GM12878 (cell line): ENCODE measurements around the gene ATOSB. TPM values are rescaled to one million over a fixed set of nuclear protein-coding genes. Genes with fewer than 3 reads are reported as not detected.

Source experiments
- ATAC-seq: fragments of 200-7000 bp; cut with Tn5 transposase; 3 replicates; pipeline ENCODE4 v1.9.1; 2020; ENCODE audit warnings: mild to moderate bottlenecking, moderate library complexity
- BruUV-seq: library from RNA; stranded (reverse); fragments of 400-500 nt; replicated peaks from 2 replicates; lab custom pipeline; 2021; lab: Mats Ljungman, UMichigan
- CTCF ChIA-PET: fragments of 300-600 bp; sonication (Branson Sonifier 250); formaldehyde crosslinking; extraction: SDS; loops from one replicate; lab custom pipeline; 2021; ENCODE audit warnings: inconsistent platforms; lab: Yijun Ruan, JAX
- POLR2A ChIA-PET: fragments of 350-600 bp; formaldehyde crosslinking; extraction: SDS; loops from one replicate; lab custom pipeline; 2021; ENCODE audit warnings: inconsistent platforms; lab: Charles Lee
- RAD21 ChIA-PET: fragments of 300-600 bp; sonication (Branson Sonifier 250); formaldehyde crosslinking; loops from one replicate; lab custom pipeline; 2023; ENCODE audit warnings: antibody characterized with exemption; ENCODE audit not compliant: unreplicated experiment; lab: Charles Lee
- SMC1A ChIA-PET: fragments of 300-600 bp; sonication (Branson Sonifier 250); formaldehyde crosslinking; loops from one replicate; lab custom pipeline; 2023; ENCODE audit not compliant: unreplicated experiment, uncharacterized antibody; lab: Charles Lee
- DNase-seq: peaks from one replicate; pipeline ENCODE4 v3.0.0-alpha.2; 2011; ENCODE audit warnings: low read depth, low spot score
- FAIRE-seq: peaks from 3 replicates; lab custom pipeline; 2011; peaks lifted over from hg19 to GRCh38; lab: Jason Lieb, UNC
- H2AFZ ChIP-seq: 2 replicates; pipeline ENCODE4 v1.6.0; 2011; ENCODE audit warnings: low read depth, low read length, control low read depth; ENCODE audit not compliant: control insufficient read depth
- H3K27ac ChIP-seq: 2 replicates; pipeline ENCODE4 v1.5.1; 2011; ENCODE audit warnings: control low read depth; ENCODE audit not compliant: control insufficient read depth, insufficient read depth
- H3K27me3 ChIP-seq, 2 experiments: replicated peaks in 1 of 2; 2 replicates each; pipeline versions ENCODE4 v1.6.0 to v1.6.1; 2011; ENCODE audit warnings: low read length in 1 of 2; ENCODE audit not compliant: control insufficient read depth in 2 of 2, insufficient read depth in 2 of 2
- H3K36me3 ChIP-seq, 2 experiments: 2 replicates each; pipeline ENCODE4 v1.5.1; 2011; ENCODE audit warnings: low read length in 1 of 2; ENCODE audit not compliant: control insufficient read depth in 2 of 2, insufficient read depth in 2 of 2
- H3K4me1 ChIP-seq: 2 replicates; pipeline ENCODE4 v1.6.1; 2011; ENCODE audit warnings: mild to moderate bottlenecking, low read length, moderate library complexity, mixed read lengths; ENCODE audit not compliant: control insufficient read depth, insufficient read depth
- H3K4me2 ChIP-seq: 2 replicates; pipeline ENCODE4 v1.6.0; 2011; ENCODE audit warnings: control low read depth; ENCODE audit not compliant: control insufficient read depth, insufficient read depth
- H3K4me3 ChIP-seq: fragments of 200-600 bp; sonication (generic); 2 replicates; pipeline ENCODE4 v1.5.1; 2016
- H3K79me2 ChIP-seq: 2 replicates; pipeline ENCODE4 v1.6.0; 2011; ENCODE audit warnings: low read length; ENCODE audit not compliant: control insufficient read depth, insufficient read depth
- H3K9ac ChIP-seq: 2 replicates; pipeline ENCODE4 v1.8.0; 2011; ENCODE audit warnings: low read length, control low read depth, mixed read lengths; ENCODE audit not compliant: control insufficient read depth, insufficient read depth
- H3K9me3 ChIP-seq: replicated peaks from 3 replicates; pipeline ENCODE4 v1.5.1; 2011; ENCODE audit warnings: mild to moderate bottlenecking, low read length; ENCODE audit not compliant: control insufficient read depth, insufficient read depth
- H4K20me1 ChIP-seq: 2 replicates; pipeline ENCODE4 v1.6.0; 2011; ENCODE audit not compliant: control insufficient read depth, insufficient read depth
- ATF7 ChIP-seq: fragments of 450-650 bp; IDR thresholded peaks from 2 replicates; pipeline ENCODE4 v1.6.1; 2016; ENCODE audit warnings: low read depth, mild to moderate bottlenecking
- BHLHE40 ChIP-seq, 2 experiments: fragments of 450-650 bp in 1 of 2; IDR thresholded peaks; 2 replicates each; pipeline ENCODE4 v1.6.1; 2011 to 2017; ENCODE audit warnings: low read depth in 2 of 2, borderline replicate concordance in 1 of 2, improper control_type of control experiment in 1 of 2, low read length in 1 of 2, mild to moderate bottlenecking in 1 of 2
- CBX3 ChIP-seq: fragments of 200-600 bp; sonication (generic); IDR thresholded peaks from 2 replicates; pipeline ENCODE4 v1.6.1; 2016; ENCODE audit warnings: low read depth, borderline replicate concordance
- CBX5 ChIP-seq: sonication (generic); IDR thresholded peaks from 2 replicates; pipeline ENCODE4 v1.6.1; 2016; ENCODE audit warnings: low read depth, moderate library complexity, mild to moderate bottlenecking, inconsistent platforms
- EED ChIP-seq: sonication (generic); IDR thresholded peaks from 2 replicates; pipeline ENCODE4 v1.6.1; 2016; ENCODE audit warnings: antibody characterized with exemption, low read depth
- ETV6 ChIP-seq, 2 experiments: fragments of 450-650 bp in 1 of 2; IDR thresholded peaks in 1 of 2; conservative IDR thresholded peaks in 1 of 2; 2 replicates each; pipeline ENCODE4 v1.6.1; 2014; ENCODE audit warnings: antibody characterized with exemption in 1 of 2, borderline replicate concordance in 1 of 2, low read depth in 1 of 2, mild to moderate bottlenecking in 1 of 2, moderate library complexity in 1 of 2
- FOXM1 ChIP-seq: IDR thresholded peaks from 2 replicates; pipeline ENCODE4 v1.6.1; 2012; ENCODE audit warnings: low read depth, mild to moderate bottlenecking, inconsistent platforms, low read length, moderate library complexity
- HDAC6 ChIP-seq: fragments of 200-600 bp; sonication (generic); IDR thresholded peaks from one replicate; pipeline ENCODE4 v1.8.0; 2017; ENCODE audit warnings: antibody characterized with exemption; ENCODE audit not compliant: unreplicated experiment
- JUND ChIP-seq: IDR thresholded peaks from 2 replicates; pipeline ENCODE4 v1.6.1; 2012; ENCODE audit warnings: low read depth, mild to moderate bottlenecking, low read length, improper control_type of control experiment, moderate library complexity
- MTA3 ChIP-seq: IDR thresholded peaks from 2 replicates; pipeline ENCODE4 v1.6.1; 2012; ENCODE audit warnings: low read length, inconsistent platforms, borderline replicate concordance
- NFYB ChIP-seq: IDR thresholded peaks from 2 replicates; pipeline ENCODE4 v1.6.1; 2011; ENCODE audit warnings: low read depth, mild to moderate bottlenecking, low read length, improper control_type of control experiment, moderate library complexity; ENCODE audit not compliant: insufficient read depth
- NR2C2 ChIP-seq: IDR thresholded peaks from 2 replicates; pipeline ENCODE4 v1.6.1; 2011; ENCODE audit warnings: borderline replicate concordance, low read depth; ENCODE audit not compliant: control insufficient read depth, insufficient read length
- NR2F1 ChIP-seq: fragments of 450-650 bp; conservative IDR thresholded peaks from 2 replicates; pipeline ENCODE4 v1.6.1; 2017; ENCODE audit warnings: mild to moderate bottlenecking
- POLR2AphosphoS2 ChIP-seq: IDR thresholded peaks from 2 replicates; pipeline ENCODE4 v1.6.1; 2011; ENCODE audit warnings: low read depth, mild to moderate bottlenecking, low read length, improper control_type of control experiment, moderate library complexity
- YBX1 ChIP-seq: fragments of 450-650 bp; IDR thresholded peaks from 2 replicates; pipeline ENCODE4 v1.6.1; 2016; ENCODE audit warnings: antibody characterized with exemption
- WGBS: methylation state at CpG from one replicate; pipeline ENCODE4 v1.1.6; 2016; ENCODE audit warnings: low lambda C conversion rate; ENCODE audit not compliant: insufficient replicate concordance, insufficient coverage; ENCODE audit errors: missing lambda C conversion rate; 5-methylcytosine and 5-hydroxymethylcytosine counted together
- in situ Hi-C: fragments of 300-500 bp; cut with MboI; formaldehyde crosslinking; loops from 9 replicates; pipeline ENCODE4 v1.14.3; 2018; ENCODE audit warnings: mixed read lengths
- intact Hi-C: fragments of 100-400 bp; cut with micrococcal nuclease; formaldehyde crosslinking; loops from one replicate; pipeline ENCODE4 v1.14.2; 2022; ENCODE audit not compliant: unreplicated experiment
- polyA plus RNA-seq, 11 experiments: library from polyadenylated mRNA; depleted of rRNA in 4 of 11; unstranded in 6 of 11; stranded (reverse) in 5 of 11; fragments of >200 nt; fragmentation: Nextera tagmentation in 4 of 11; fragmentation: Illumina TruSeq in 1 of 11; extraction: Ambion mirVana in 4 of 11; extraction: Trizol in 1 of 11; gene quantifications; 1 replicate in 1 of 11; 2 replicates in 10 of 11; pipeline versions ENCODE4 v1.2.1 to v1.2.3, GENCODE V29; 2011 to 2016; ENCODE audit warnings: inconsistent platforms in 2 of 11, missing spikeins in 2 of 11, low read depth in 1 of 11
- total RNA-seq, 4 experiments: library from RNA; depleted of rRNA in 3 of 4; stranded (reverse); fragments of >200 nt in 3 of 4; fragmentation: Illumina TruSeq in 1 of 4; extraction: Trizol in 1 of 4; gene quantifications; 2 replicates each; pipeline versions ENCODE4 v1.2.1 to v1.2.3, GENCODE V29; 2013 to 2021
- TF ChIP-seq, protein P1 (sequence below): fragments of 450-650 bp; IDR thresholded peaks from 2 replicates; pipeline ENCODE4 v1.6.1; 2017; ENCODE audit warnings: borderline replicate concordance

ATOSB gene
- total and polyA plus RNA-seq, 10 of the 15 experiments (the other 5 are each of a cell fraction or from before 2014, with no cell fraction given): 0.60 to 5.4 (median 2.5) TPM

DNA sequence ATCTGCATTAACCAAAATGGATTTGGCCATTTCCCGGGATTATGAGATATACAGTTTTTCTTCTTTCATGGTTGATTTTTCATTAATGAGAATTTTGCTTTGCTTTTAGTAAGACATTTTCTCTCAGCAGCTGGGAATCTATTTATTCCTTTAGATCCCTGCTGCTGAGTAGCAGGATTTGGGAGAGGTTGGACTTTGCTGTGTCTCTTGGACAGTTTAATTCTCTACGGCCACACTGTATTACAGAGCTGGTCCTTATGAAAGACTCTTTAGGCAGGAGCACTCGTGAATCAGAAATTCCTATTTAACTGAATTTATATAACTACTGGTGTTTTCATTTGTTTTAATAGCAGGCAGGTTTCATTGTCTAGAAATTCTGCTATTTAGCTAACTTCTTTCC lies 47.8 kb upstream of the ATOSB start (continued):
- TF ChIP-seq HDAC6 (no peak), JUND (no peak), MTA3 (no peak), EED (no peak), ETV6 (conservative IDR thresholded peaks at IDR 0.05 in 1 of 2, IDR thresholded peaks at IDR 0.05 in 1 of 2; ENCODE audit: borderline replicate concordance in 1 of 2, low read depth in 1 of 2) (no peak), CBX3 (no peak), NR2C2 (no peak)
- TF ChIP-seq, protein P1, sequence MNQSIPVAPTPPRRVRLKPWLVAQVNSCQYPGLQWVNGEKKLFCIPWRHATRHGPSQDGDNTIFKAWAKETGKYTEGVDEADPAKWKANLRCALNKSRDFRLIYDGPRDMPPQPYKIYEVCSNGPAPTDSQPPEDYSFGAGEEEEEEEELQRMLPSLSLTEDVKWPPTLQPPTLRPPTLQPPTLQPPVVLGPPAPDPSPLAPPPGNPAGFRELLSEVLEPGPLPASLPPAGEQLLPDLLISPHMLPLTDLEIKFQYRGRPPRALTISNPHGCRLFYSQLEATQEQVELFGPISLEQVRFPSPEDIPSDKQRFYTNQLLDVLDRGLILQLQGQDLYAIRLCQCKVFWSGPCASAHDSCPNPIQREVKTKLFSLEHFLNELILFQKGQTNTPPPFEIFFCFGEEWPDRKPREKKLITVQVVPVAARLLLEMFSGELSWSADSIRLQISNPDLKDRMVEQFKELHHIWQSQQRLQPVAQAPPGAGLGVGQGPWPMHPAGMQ: no peak

DNA sequence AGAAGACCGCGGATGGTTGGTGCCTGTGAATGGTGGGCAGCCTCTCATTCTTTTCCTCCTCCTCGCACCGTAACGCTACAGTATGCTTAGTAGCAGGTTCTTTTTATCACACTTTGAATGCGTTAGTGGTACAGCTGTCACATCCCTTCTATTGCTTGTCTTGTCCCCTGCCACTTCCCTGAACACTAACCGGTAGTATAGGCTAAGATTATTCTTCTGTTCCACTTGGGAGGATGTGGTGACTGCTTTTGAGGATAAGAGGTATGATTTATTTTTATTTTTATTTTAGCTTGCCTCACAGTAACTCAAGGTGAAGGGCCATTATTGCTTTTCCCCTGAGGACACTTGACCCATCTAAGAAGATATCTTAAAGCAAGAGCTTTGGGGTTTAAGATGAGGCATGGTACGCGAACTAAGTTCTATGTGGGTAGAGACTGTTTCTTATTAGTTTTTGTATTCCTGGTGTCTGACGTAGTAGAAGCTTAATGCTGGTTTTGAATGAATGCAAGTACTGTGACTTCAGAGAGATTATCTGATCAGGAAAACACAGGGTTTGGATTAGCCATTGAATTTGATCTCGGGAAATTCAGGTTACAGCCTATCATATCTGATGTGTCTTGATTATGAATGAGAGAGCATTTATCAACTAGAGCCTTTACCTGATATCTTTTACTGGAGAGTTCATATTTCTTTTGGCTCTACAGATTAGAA lies 47.1 kb upstream of the ATOSB start:
- ChIA-PET SMC1A (no interaction called here), CTCF (interaction anchor here (1.0 kb wide), 1 partner anchor 46 kb away, joined by 3 read pairs; no protein-coding TSS in a partner anchor), RAD21 (no interaction called here), POLR2A (no interaction called here)
- ATAC-seq (no peak; the same call in 2 of the 3 replicates), DNase-seq (no peak), FAIRE-seq (no peak)
- Histone ChIP-seq H3K4me2 (peak overlapping the region; percentile 79; the same call in 1 of the 2 replicates), H3K9ac (no peak overlapping the region), H3K4me3 (no peak overlapping the region), H3K79me2 (no peaks in the 10 kb centered on the region), H3K27me3 (no peaks in the 10 kb centered on the region), H4K20me1 (no peaks in the 10 kb centered on the region), H3K27ac (no peak overlapping the region), H3K36me3 (no peaks in the 10 kb centered on the region), H2AFZ (peak overlapping the region; percentile 18; the same call in 1 of the 2 replicates), H3K9me3 (no peaks in the 10 kb centered on the region; the same call in 2 of the 3 replicates), H3K4me1 (no peaks in the 10 kb centered on the region; the same call in 1 of the 2 replicates)
- in situ Hi-C loops: no loop called here
- no TSS peak for BruUV-seq
- 43% methylated on average over 11 of the region's 11 CpGs for WGBS
- intact Hi-C loops: no loop called here
- TF ChIP-seq CBX5 (no peak), NFYB (no peak), FOXM1 (no peak), ATF7 (no peak), BHLHE40 (IDR thresholded peaks at IDR 0.05; ENCODE audit: borderline replicate concordance in 1 of 2, low read depth in 2 of 2, low read length in 1 of 2) (no peak), NR2F1 (no peak), YBX1 (no peak), POLR2AphosphoS2 (no peak)
- TF ChIP-seq, protein P1: no peak
